Cardiac muscle cell (in vitro differentiated cells and primary cell): ENCODE data around the gene TBX4. TPM values are rescaled to one million over a fixed set of nuclear protein-coding genes. Genes with fewer than 3 reads are reported as not detected.
"Not testable (repeated sequence)": the region's sequence is repeated elsewhere in the genome, so short reads cannot be mapped to it uniquely, and the experiment has no call there.

Experiments
- DNase-seq, 2 donors: peaks; one replicate each; pipeline versions ENCODE4 v3.0.0 to v3.0.0-alpha.2; 2010 to 2017; ENCODE audit warnings: low read depth in 1 of 2, low spot score in 1 of 2
- H3K27ac ChIP-seq: fragments of 200-600 bp; sonication (generic); 2 replicates; pipeline ENCODE4 v1.5.1; 2016
- H3K27me3 ChIP-seq: fragments of 200-600 bp; sonication (generic); 2 replicates; pipeline ENCODE4 v1.6.0; 2016; ENCODE audit warnings: control low read depth
- H3K36me3 ChIP-seq: fragments of 200-600 bp; sonication (generic); 2 replicates; pipeline ENCODE4 v1.5.1; 2016; ENCODE audit warnings: control low read depth
- H3K4me1 ChIP-seq: fragments of 200-600 bp; sonication (generic); 2 replicates; pipeline ENCODE4 v1.8.1; 2017; ENCODE audit warnings: low read depth, mild to moderate bottlenecking, mixed run types
- H3K4me3 ChIP-seq: fragments of 200-600 bp; sonication (generic); 2 replicates; pipeline ENCODE4 v1.5.1; 2016; ENCODE audit warnings: mild to moderate bottlenecking
- H3K9me3 ChIP-seq: fragments of 200-600 bp; sonication (generic); 2 replicates; pipeline ENCODE4 v1.5.1; 2017; ENCODE audit warnings: low read depth, mild to moderate bottlenecking, control low read depth
- polyA plus RNA-seq: library from polyadenylated mRNA; unstranded; fragments of >200 nt; fragmentation: Nextera tagmentation; extraction: Ambion mirVana; gene quantifications from 2 replicates; pipeline ENCODE4 v1.2.1, GENCODE V29; 2016
- total RNA-seq: library from RNA; depleted of rRNA; stranded (reverse); fragments of >200 nt; gene quantifications from 2 replicates; pipeline ENCODE4 v1.2.3, GENCODE V29; 2016
- TF ChIP-seq, protein P1 (sequence below): IDR thresholded peaks from 2 replicates; pipeline ENCODE4 v1.5.1; 2012; ENCODE audit warnings: low read depth, mild to moderate bottlenecking, low read length

TBX4 gene
- total and polyA plus RNA-seq, 2 experiments from 2014 or later = 0.54 to 1.6 TPM

DNA sequence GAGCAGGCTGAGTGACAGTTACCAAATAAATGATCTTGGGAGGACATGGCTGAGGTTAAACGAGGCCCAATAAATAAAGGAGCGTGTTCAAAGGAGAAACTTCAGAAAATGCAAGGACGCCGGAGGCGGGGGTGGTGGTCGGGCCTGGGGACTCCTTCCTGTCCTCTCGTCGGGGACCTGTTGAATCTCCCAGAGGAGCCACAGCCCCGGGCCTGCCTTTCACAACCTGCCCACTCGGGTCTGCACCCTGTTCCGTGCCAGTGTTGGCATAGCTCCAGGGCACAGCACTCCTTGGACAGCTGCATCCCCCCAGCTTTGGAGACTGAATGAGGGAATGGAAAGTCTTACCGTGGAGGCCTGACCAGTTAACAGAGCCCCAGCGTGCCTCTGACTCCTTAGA is 8.1 kb upstream of the TBX4 start:
- no peaks in the 10 kb centered on the region for H3K4me1 ChIP-seq
- no peak overlapping the region for H3K27ac ChIP-seq
- peaks cover 22% of the 10 kb centered on the region for H3K27me3 ChIP-seq
- TF ChIP-seq, protein P1, sequence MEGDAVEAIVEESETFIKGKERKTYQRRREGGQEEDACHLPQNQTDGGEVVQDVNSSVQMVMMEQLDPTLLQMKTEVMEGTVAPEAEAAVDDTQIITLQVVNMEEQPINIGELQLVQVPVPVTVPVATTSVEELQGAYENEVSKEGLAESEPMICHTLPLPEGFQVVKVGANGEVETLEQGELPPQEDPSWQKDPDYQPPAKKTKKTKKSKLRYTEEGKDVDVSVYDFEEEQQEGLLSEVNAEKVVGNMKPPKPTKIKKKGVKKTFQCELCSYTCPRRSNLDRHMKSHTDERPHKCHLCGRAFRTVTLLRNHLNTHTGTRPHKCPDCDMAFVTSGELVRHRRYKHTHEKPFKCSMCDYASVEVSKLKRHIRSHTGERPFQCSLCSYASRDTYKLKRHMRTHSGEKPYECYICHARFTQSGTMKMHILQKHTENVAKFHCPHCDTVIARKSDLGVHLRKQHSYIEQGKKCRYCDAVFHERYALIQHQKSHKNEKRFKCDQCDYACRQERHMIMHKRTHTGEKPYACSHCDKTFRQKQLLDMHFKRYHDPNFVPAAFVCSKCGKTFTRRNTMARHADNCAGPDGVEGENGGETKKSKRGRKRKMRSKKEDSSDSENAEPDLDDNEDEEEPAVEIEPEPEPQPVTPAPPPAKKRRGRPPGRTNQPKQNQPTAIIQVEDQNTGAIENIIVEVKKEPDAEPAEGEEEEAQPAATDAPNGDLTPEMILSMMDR = no peak
- H3K36me3 ChIP-seq = no peaks in the 10 kb centered on the region
- no peaks in the 10 kb centered on the region for H3K9me3 ChIP-seq
- no peak for DNase-seq
- H3K4me3 ChIP-seq = no peak overlapping the region

DNA sequence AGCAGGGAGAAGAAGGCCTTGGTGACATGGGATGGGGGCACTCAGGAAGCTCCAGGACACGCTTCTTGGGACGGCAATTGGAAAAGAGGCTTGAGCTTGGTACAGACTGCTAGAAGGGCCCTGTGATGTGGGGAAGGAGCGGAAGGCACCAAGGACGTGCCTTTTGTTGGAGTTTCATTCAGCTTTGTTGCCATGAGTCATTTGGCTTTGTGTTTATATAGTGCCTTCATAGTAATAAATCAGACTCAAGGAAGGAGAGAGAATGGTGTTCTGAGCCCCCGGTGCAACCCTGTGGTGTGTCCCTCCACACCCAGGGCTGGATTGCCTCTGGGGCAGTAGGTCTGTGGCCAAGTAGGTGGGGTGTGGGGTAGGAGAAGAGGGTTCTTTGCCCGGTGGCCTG is 7.4 kb upstream of the TBX4 start:
- Histone ChIP-seq H3K9me3 (no peaks in the 10 kb centered on the region), H3K36me3 (no peaks in the 10 kb centered on the region), H3K27me3 (peaks cover 30% of the 10 kb centered on the region), H3K27ac (no peak overlapping the region), H3K4me1 (no peaks in the 10 kb centered on the region), H3K4me3 (no peak overlapping the region)
- TF ChIP-seq, protein P1 = no peak
- DNase-seq = no peak

DNA sequence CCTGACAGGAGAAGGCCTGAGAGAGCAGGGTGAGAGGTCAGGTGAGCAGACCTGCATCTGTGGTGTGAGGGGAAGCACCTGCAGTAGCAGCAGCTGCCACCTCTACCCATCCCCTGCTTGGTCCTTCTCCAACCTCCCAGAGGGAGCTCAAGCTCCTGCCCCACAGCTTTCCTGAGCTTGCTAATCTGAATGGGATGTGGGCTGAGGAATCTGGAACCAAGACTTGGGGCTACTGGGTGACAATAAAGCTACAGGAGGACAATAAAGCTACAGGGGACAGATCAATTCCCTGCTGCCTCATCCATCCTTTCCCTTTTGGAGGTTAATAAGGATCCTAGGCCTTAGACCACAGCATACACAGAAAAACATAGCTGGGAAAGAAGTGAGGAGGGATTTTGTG is 4.9 kb upstream of the TBX4 start:
- Histone ChIP-seq H3K4me3 (no peak overlapping the region), H3K27me3 (peaks cover 55% of the 10 kb centered on the region), H3K36me3 (no peaks in the 10 kb centered on the region), H3K4me1 (no peaks in the 10 kb centered on the region), H3K27ac (no peak overlapping the region), H3K9me3 (no peaks in the 10 kb centered on the region)
- TF ChIP-seq, protein P1 = no peak
- no peak for DNase-seq

DNA sequence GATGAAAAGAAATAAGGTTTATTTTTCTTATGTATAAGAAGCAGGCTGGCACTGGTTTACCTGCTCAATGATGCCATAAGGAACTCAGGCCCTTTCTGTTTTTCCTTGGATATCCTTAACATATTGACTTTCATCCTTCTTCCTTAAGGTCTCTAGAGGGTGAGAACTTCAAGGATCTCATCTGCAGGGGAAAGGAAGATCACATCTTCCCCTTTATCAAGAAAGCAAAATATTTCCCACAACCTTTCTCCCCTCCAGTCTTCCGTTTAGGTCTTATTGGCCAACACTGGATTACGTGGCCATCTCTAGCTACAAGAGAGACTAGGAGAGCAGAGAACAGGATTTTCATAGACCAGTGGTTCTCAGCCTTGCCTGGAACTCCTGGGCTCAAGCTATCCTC is 4.2 kb upstream of the TBX4 start:
- TF ChIP-seq, protein P1 = no peak
- H3K27ac ChIP-seq = no peak overlapping the region
- no peaks in the 10 kb centered on the region for H3K36me3 ChIP-seq
- no peaks in the 10 kb centered on the region for H3K4me1 ChIP-seq
- peaks cover 62% of the 10 kb centered on the region for H3K27me3 ChIP-seq
- no peaks in the 10 kb centered on the region for H3K9me3 ChIP-seq
- DNase-seq = no peak
- H3K4me3 ChIP-seq = no peak overlapping the region

DNA sequence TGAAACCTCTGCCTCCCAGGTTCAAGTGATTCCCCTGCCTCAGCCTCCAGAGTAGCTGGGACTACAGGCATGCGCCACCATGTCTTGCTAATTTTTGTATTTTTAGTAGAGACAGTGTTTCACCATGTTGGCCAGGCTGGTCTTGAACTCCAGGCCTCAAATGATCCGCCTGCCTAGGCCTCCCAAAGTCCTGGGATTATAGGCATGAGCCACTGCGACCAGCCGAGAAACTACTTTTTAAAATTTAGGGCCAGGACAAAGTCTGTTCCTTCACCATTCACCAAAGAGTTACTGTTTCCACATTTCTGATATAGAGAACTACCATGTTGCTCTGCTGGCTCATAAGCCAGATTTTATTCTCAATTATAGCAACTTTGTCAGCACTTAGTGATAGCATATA is 3.1 kb upstream of the TBX4 start:
- peaks cover 73% of the 10 kb centered on the region for H3K27me3 ChIP-seq
- H3K9me3 ChIP-seq, DNase-seq, H3K4me1 ChIP-seq, H3K36me3 ChIP-seq, H3K4me3 ChIP-seq, H3K27ac ChIP-seq: not testable (repeated sequence)

DNA sequence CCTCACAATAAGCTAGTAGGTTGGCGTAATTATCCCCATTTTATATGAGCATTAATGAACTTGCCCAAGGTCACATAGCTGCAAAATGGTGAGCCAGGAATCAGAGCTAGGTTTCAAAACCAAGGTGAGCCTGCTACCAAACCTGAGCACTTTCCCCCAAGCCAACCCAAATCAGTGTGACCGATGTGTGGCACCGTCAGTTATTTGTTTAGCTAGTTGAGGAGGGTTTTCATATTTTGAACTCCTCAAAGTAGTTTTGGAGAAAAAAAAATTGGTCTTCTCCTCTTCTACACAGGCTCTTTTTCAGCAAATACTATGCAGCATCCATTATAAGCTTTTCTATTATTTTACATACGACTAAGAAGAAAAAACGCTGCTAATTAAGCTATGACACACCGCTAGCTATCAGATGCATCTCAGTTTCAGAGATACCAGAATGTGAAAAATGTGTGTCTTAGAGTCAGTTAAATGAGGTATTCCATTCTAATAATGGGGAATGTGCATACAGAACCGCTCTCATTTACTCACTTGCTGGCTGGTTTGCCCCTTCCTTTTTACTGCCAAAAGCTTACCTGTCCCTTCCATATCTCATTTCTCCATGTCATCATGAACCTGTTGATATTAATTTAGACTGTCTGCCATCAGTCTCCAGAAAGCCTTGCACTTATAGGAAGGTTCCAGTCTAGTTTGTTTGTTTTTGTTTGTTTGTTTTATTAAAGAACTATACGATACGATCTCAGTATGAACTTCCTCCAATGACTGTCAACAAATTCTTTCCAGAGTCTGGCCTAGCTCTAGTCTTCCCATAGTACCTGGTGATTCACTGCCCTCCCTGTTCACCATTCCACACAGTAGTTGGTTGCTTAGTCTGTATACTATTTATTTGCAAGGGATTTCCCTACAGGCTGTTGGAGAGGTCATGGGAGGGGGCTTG is 2.2 kb upstream of the TBX4 start:
- H3K4me1 ChIP-seq = no peaks in the 10 kb centered on the region
- H3K27ac ChIP-seq = no peak overlapping the region
- DNase-seq = no peak
- H3K9me3 ChIP-seq = no peaks in the 10 kb centered on the region
- peaks cover 81% of the 10 kb centered on the region for H3K27me3 ChIP-seq
- H3K36me3 ChIP-seq = no peaks in the 10 kb centered on the region
- TF ChIP-seq, protein P1 = no peak
- no peak overlapping the region for H3K4me3 ChIP-seq
